Embryonic facial prominence (tissue), 1 donor: Measurements from ENCODE around the gene PADI4.

Experiments
- DNase-seq: peaks from one replicate; pipeline ENCODE4 v3.0.0-alpha.2; 2016; ENCODE audit errors: extremely low spot score

The PADI4 gene, protein sequence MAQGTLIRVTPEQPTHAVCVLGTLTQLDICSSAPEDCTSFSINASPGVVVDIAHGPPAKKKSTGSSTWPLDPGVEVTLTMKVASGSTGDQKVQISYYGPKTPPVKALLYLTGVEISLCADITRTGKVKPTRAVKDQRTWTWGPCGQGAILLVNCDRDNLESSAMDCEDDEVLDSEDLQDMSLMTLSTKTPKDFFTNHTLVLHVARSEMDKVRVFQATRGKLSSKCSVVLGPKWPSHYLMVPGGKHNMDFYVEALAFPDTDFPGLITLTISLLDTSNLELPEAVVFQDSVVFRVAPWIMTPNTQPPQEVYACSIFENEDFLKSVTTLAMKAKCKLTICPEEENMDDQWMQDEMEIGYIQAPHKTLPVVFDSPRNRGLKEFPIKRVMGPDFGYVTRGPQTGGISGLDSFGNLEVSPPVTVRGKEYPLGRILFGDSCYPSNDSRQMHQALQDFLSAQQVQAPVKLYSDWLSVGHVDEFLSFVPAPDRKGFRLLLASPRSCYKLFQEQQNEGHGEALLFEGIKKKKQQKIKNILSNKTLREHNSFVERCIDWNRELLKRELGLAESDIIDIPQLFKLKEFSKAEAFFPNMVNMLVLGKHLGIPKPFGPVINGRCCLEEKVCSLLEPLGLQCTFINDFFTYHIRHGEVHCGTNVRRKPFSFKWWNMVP

DNA sequence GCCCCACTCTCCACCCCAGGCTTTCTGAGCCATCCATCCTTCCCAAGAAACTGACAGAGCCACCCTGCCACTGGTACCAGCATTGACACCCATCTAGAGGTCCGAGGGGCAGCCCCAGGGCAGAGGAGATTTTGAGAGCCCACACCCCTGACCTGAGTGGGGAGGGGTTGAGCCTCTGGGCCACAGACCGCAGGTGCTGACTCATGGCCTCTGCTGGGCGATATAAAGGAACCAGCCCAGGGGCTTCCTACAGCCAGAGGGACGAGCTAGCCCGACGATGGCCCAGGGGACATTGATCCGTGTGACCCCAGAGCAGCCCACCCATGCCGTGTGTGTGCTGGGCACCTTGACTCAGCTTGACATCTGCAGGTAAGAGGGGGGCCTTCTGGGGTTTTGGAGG lies at the start of gene PADI4:
Gene PADI4 (plus strand): TSS at position 252 of the 400 bp plus-strand sequence. CDS start 26 bp downstream, at position 278.
- DNase-seq: no peak

GRCh38 chr1:17258758-17259130 lies 49.3 kb upstream of the PADI4 start:
- DNase-seq: no peak

GRCh38 chr1:17259233-17259873 lies 48.6 kb upstream of the PADI4 start:
- no peak for DNase-seq

DNA sequence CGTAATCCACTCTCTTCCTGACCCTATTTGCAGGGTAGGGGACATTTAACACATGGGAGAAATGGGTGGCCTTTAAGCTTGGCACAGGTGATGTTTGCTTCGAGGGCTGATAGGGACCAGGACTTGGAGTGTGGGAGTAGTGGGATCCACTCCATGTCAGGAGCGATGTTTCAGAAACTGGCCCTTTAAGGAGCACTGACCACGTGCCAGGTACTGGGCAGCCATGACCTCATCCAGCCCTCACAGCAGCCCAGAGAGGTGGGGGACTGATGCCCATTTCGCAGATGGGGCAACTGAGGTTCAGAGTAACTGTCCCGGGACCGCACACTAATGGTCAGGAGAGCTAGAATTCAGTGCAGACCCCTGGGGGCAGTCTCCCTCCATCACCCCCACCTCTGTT lies 47.7 kb upstream of the PADI4 start:
- DNase-seq: no peak

DNA sequence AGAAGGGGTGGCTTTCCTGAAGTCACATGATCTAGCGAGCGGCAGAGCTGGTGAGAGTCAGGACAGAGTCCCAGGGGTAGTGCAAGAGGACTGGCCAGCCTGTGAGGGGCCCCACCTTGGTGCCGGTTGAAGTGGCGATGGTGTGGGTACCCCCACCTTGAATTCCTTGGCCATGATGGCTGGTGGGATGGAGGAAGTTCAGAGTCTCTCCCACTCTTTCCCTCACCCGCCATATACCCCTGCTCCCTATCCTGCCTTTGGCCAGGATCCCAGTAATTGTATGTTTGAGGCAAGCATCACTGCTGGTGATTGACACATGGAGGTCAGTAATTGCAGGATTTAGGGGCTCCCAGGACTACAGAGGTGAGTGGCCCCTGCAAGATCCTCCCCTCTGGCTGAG lies 47.3 kb upstream of the PADI4 start:
- no peak for DNase-seq

GRCh38 chr1:17263936-17264335 lies 44.1 kb upstream of the PADI4 start:
- DNase-seq: no peak

- no peak for DNase-seq
Observed at GRCh38 chr1:17264470-17264869, 43.5 kb upstream of the PADI4 start.

- no peak for DNase-seq
Observed at GRCh38 chr1:17265162-17265561, 42.8 kb upstream of the PADI4 start.

- no peak for DNase-seq
Observed at GRCh38 chr1:17265950-17266349, 42.0 kb upstream of the PADI4 start.

- DNase-seq: no peak
Observed at GRCh38 chr1:17270891-17271765, 36.9 kb upstream of the PADI4 start.

DNA sequence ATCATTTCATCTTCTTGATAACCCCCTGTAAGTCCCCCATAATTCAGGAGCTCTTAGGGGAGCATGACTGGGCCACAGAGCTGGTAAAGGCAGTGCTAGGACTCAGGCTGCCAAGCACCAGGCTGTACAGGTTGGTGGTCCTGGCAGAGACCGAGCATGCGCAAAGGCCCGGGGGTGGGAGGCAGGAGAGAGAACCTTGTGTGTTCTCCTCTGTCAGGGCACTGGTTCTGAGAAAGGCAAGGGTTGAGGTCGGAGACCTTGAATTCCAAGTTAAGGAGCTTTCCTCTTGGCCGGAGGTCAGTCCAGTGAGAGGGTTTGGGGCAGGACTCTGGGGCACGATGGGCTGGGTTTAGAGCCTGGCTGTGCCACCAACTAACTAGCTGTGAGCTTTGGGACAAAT lies 35.9 kb upstream of the PADI4 start:
- DNase-seq: no peak

DNA sequence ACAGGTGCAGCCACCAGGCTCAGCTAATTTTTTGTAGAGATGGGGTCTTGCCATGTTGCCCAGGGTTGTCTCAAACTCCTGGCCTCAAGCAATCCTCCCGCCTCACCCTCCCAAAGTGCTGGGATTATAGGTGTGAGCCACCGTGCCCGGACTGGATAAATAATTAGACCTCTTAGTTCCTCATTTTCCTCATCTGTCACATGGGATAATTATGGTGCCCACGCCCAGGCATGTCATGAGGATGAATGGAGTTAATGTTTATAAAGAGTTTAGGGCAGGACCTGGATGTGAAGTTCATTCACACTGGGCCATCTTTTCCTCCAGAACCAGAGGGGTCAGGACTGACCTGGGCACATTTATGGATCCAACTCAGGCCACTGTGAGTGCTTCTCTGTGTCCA lies 35.4 kb upstream of the PADI4 start:
- no peak for DNase-seq

GRCh38 chr1:17273096-17273495 lies 34.9 kb upstream of the PADI4 start:
- no peak for DNase-seq

- no peak for DNase-seq
Observed at GRCh38 chr1:17274186-17275170, 33.5 kb upstream of the PADI4 start.

DNA sequence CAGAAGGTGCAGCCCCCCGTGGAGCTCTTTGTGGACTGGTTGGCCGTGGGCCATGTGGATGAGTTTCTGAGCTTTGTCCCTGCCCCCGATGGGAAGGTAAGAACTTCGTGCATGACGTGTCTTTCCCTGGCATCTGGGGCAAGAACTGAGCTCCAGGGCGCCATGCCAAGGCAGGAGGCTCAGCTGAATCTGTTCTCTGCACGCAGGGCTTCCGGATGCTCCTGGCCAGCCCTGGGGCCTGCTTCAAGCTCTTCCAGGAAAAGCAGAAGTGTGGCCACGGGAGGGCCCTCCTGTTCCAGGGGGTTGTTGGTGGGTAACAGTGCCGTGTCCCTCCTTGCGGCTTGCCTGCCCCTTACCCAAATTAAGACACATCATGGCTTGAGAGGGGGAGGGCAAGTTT lies 31.4 kb upstream of the PADI4 start:
- DNase-seq: no peak

GRCh38 chr1:17277511-17278159 lies 30.4 kb upstream of the PADI4 start:
- DNase-seq: no peak

- no peak for DNase-seq
Observed at GRCh38 chr1:17278996-17279830, 28.8 kb upstream of the PADI4 start.

- DNase-seq: no peak
Observed at GRCh38 chr1:17280436-17280835, 27.6 kb upstream of the PADI4 start.

DNA sequence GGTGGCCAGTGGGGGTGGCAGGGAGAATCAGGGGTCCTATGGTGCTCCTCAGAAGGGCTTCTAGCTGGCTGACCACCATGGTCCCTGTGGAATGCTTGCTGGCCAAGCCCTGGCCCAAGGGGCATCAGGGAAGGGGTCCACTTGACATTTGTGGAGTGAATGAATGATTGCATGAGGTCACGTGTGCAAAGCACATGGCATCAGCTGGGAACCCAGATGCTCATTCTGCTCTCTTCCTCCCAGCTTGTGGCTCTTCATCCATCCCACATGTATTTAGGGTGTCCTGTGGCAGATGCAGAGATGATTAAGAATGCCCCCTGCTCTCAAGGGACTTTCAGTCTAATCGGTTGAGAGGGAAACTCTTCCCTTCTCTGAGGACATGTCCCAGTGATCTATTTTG lies 27.1 kb upstream of the PADI4 start:
- DNase-seq: no peak
